PC-9 (cell line): ENCODE data around the gene SPINK8.

Experiments used
- EZH2 ChIP-seq: fragments of 200-600 bp; sonication (generic); IDR thresholded peaks from 2 replicates; pipeline ENCODE4 v1.8.0; 2017; ENCODE audit warnings: antibody characterized with exemption, low read depth
- TF ChIP-seq, protein P1 (sequence below): fragments of 200-600 bp; sonication (generic); conservative IDR thresholded peaks from 2 replicates; pipeline ENCODE4 v1.6.1; 2017; ENCODE audit warnings: mixed run types, antibody characterized with exemption, mild to moderate bottlenecking, moderate library complexity

DNA sequence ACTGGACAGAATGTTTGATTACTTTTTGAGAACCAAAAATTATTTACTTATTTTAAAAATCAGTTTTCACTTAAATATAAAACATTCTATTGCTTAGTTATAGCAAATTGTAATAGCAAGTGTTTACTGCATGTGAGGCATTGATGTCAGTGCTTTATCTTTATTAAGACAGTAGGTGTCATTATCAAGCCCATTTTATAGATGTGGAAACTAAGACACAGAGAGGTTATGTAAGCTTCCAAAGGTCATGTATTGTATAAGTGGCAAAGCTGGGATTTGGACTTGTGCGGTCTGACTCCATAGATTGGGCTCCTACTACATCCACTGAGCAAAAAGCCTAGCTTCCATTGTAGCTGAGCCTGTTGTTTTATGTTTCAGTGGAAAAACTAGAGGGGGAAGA is 74.9 kb downstream of the SPINK8 start:
- TF ChIP-seq, protein P1, sequence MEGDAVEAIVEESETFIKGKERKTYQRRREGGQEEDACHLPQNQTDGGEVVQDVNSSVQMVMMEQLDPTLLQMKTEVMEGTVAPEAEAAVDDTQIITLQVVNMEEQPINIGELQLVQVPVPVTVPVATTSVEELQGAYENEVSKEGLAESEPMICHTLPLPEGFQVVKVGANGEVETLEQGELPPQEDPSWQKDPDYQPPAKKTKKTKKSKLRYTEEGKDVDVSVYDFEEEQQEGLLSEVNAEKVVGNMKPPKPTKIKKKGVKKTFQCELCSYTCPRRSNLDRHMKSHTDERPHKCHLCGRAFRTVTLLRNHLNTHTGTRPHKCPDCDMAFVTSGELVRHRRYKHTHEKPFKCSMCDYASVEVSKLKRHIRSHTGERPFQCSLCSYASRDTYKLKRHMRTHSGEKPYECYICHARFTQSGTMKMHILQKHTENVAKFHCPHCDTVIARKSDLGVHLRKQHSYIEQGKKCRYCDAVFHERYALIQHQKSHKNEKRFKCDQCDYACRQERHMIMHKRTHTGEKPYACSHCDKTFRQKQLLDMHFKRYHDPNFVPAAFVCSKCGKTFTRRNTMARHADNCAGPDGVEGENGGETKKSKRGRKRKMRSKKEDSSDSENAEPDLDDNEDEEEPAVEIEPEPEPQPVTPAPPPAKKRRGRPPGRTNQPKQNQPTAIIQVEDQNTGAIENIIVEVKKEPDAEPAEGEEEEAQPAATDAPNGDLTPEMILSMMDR = no peak
- TF ChIP-seq EZH2 = no peak
